ENCODE measurements around the gene LRRC8B. TPM values are rescaled to one million over a fixed set of nuclear protein-coding genes. Genes with fewer than 3 reads are reported as not detected.

LRRC8B gene
- total RNA-seq, 2 donors from 2014 or later, result 5.5 to 8.2 TPM

DNA sequence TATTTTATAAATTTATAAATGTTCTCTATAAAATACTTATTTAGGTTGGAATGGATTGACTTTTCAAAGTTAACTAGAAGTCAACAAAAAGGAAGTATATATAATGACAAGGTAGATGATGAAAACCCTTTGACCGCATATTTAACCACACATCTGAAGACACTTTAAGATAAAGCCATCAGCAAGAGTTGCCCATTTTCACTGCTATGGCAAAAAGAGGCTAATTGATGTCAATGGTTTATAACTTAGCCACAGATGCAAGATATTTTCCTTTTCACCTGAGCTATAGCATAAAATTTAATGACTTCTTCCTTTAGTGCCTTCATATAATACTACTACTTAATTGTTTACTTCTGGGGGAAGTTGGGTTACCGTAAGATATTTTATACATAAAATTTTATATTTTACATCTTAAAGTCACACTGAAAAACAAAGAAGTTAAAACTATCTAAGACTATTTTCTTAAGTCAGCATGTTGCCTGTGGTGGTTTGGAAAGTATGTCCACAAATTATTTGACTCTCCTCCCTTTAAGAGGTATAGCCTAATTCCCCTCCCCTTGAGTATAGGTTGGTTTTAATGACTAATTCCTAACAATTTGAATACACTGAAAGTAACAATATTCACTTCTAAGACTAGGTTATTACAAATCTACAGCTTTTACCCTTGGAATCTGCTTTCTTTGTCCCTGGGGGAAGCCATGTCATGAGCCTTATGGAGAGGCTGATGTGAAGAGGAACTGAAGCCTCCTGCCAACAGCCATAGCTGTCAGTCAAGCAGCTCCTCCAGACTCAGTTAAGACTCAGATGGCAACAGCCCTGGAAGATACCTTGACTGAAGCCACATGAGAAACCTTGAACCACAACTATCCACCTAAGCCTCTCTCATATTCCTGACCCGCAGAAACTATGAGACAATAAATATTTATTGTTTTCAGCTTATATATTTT lies 40.3 kb upstream of the LRRC8B start:
- DNase-seq (ENCODE audit: low spot score), result no peak
- no peaks in the 10 kb centered on the region for H3K4me1 ChIP-seq
- no peaks in the 10 kb centered on the region for H3K9me3 ChIP-seq
- no peaks in the 10 kb centered on the region for H3K27me3 ChIP-seq
- H3K4me3 ChIP-seq, result no peak overlapping the region
- no peak overlapping the region for H3K27ac ChIP-seq
- TF ChIP-seq, protein P1, sequence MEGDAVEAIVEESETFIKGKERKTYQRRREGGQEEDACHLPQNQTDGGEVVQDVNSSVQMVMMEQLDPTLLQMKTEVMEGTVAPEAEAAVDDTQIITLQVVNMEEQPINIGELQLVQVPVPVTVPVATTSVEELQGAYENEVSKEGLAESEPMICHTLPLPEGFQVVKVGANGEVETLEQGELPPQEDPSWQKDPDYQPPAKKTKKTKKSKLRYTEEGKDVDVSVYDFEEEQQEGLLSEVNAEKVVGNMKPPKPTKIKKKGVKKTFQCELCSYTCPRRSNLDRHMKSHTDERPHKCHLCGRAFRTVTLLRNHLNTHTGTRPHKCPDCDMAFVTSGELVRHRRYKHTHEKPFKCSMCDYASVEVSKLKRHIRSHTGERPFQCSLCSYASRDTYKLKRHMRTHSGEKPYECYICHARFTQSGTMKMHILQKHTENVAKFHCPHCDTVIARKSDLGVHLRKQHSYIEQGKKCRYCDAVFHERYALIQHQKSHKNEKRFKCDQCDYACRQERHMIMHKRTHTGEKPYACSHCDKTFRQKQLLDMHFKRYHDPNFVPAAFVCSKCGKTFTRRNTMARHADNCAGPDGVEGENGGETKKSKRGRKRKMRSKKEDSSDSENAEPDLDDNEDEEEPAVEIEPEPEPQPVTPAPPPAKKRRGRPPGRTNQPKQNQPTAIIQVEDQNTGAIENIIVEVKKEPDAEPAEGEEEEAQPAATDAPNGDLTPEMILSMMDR (IDR thresholded peaks at IDR 0.05), result no peak
- H3K36me3 ChIP-seq, result no peaks in the 10 kb centered on the region

DNA sequence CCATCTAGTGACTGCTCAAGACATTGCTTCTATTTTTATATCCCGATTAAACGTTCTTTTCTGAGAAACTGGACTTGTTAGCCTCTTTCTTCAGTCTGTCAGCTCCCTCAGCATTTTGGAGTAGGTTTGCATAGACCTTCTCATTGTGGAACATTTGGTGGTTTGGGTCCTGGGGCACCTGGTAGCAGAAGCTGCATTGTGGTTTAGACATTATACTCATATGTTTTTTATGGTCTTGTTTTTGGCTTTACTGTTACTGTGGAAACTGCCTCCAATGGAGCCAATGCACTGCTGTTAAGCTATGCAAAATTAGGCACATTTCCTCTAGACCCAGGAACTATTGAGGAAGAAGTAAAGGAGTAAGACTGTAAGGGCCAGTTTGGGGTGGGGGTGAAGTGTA lies 36.7 kb upstream of the LRRC8B start:
- no peak overlapping the region for H3K4me3 ChIP-seq
- no peaks in the 10 kb centered on the region for H3K9me3 ChIP-seq
- H3K27ac ChIP-seq, result no peak overlapping the region
- TF ChIP-seq, protein P1 (IDR thresholded peaks at IDR 0.05), result no peak
- no peaks in the 10 kb centered on the region for H3K36me3 ChIP-seq
- no peak for DNase-seq (ENCODE audit: low spot score)
- H3K4me1 ChIP-seq, result no peaks in the 10 kb centered on the region
- H3K27me3 ChIP-seq, result no peaks in the 10 kb centered on the region

DNA sequence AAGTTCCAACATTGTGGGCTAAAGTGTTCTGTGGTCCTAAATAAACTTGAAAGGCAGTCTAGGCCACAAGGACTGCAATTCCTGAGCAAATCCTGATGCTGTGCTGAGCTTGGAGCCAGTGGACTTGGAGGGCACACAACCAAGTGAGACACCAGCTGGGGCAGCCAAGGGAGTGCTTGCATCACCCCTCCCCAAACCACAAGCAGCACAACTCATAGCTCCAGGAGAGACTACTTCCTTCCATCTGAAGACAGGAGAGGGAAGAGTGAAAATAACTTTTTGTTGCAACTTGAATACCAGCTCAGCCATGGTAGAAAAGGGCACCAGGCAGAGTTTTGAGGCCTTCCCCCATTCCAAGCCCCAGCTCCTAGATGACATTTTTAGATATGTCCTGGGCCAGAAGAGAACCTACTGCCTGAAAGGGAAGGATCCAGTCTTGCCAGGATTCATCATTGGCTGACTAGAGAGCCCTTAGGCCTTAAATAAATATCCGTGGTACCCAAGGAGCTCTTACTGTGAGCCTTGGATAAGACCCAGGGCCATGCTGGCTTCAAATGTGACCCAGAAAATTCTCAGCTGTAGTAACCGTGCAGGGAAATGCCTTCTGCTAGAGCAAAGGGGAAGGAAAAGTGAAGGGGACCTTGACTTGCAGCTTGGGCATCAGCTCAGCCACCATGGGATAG lies 35.4 kb upstream of the LRRC8B start:
- Histone ChIP-seq H3K4me1 (no peaks in the 10 kb centered on the region), H3K9me3 (no peaks in the 10 kb centered on the region), H3K4me3 (no peak overlapping the region), H3K27me3 (no peaks in the 10 kb centered on the region), H3K36me3 (no peaks in the 10 kb centered on the region), H3K27ac (no peak overlapping the region)
- DNase-seq (ENCODE audit: low spot score), result no peak
- TF ChIP-seq, protein P1 (IDR thresholded peaks at IDR 0.05), result no peak

DNA sequence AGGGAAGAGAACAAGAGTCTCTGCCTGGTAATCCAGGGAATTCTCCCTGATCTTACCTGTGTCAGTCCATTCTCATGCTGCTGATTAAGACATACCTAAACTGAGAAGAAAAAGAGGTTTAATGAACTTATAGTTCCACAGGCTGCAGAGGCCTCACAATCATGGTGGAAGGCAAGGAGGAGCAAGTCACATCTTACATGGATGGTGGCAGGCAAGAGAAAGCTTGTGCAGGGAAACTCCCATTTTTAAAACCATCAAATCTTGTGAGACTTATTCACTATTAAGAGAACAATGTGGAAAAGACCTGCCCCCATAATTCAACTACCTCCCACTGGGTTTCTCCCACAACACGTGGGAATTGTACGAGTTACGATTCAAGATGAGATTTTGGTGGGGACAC lies 34.2 kb upstream of the LRRC8B start:
- H3K27me3 ChIP-seq, result no peaks in the 10 kb centered on the region
- no peak overlapping the region for H3K27ac ChIP-seq
- no peak for DNase-seq (ENCODE audit: low spot score)
- no peaks in the 10 kb centered on the region for H3K9me3 ChIP-seq
- no peak overlapping the region for H3K4me3 ChIP-seq
- H3K4me1 ChIP-seq, result no peaks in the 10 kb centered on the region
- TF ChIP-seq, protein P1 (IDR thresholded peaks at IDR 0.05), result no peak
- no peaks in the 10 kb centered on the region for H3K36me3 ChIP-seq

DNA sequence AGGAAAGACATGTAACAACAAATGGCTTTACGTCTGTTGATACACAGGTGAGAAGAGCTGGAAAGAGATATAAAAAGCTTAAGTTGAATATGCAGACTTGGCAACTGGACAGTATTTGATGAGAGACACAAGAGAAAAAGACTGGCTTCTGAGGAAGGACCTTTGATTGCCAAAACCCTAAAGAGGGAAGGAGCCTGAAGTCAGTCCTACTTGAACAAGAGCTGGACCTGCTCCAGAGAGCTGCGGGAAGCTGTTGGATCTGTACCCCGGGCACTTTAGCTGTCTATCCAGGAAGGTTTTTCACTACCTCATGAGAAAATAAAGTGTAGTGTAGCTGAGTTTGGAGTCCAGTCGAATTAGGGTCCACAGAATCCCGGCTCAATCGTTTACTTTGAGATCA lies 25.3 kb upstream of the LRRC8B start:
- H3K9me3 ChIP-seq, result no peaks in the 10 kb centered on the region
- TF ChIP-seq, protein P1 (IDR thresholded peaks at IDR 0.05), result no peak
- no peaks in the 10 kb centered on the region for H3K4me1 ChIP-seq
- H3K36me3 ChIP-seq, result no peaks in the 10 kb centered on the region
- H3K27ac ChIP-seq, result no peak overlapping the region
- no peak overlapping the region for H3K4me3 ChIP-seq
- H3K27me3 ChIP-seq, result no peaks in the 10 kb centered on the region
- DNase-seq (ENCODE audit: low spot score), result no peak
